Stimulated activated CD4-positive, alpha-beta T cell treated with anti-CD3 and anti-CD28 coated beads, Interleukin-15, amount 100 ng/mL, for 1 hour (primary cell): Measurements from ENCODE around the gene EFCAB14.
"Not testable (repeated sequence)": the region's sequence is repeated elsewhere in the genome, so short reads cannot be mapped to it uniquely, and the experiment has no call there.

Experiments used
- DNase-seq, 2 donors: peaks; one replicate each; pipeline ENCODE4 v3.0.0-alpha.2; 2020; ENCODE audit warnings: low read depth in 1 of 2, low spot score in 1 of 2

EFCAB14 gene

DNA sequence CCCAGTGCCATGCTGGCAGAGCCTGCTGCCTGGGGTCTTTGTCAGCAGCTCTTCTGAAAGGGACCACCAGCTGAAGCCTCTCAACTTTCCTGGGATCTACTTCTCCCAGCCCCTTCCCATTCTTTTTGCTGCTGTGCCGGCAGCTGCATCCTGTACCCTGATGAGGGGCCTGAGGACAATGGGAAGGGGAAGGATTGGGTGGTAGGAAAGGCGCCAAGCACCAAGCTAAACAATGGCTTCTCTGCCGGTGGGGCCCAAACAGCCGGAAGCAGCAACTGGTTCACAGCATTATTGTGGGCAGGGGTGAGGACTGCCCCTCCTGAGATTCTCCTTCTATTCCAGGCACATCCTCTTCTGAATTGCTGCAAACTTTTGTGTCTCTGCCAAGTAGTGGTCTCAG lies 5.0 kb upstream of the EFCAB14 start:
- no peak for DNase-seq

DNA sequence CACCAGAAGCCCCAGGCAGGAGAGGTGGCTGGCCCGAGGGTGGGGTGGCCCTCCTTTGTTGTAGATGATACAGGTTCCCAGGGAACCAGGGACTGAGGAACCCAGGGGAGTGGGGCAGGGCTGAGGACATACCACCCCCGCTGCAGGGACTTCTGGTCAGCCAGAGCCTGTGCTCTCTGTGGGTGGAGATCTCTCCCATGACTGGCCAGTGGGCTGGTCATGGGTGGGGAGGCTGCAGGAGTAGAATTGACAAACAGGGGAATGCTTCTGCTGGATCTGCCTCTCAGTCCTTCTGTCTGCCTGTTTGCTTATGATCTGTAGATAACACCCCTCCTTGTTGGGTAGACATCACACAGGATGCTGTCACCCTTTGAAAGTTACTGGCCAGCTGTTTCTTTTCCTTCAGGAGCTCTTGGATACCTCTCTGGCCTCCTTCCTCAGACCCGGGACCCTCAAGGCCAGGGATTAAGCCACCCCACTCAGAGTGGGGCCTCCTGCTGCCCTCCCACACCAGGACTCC lies 2.8 kb upstream of the EFCAB14 start:
- no peak for DNase-seq

DNA sequence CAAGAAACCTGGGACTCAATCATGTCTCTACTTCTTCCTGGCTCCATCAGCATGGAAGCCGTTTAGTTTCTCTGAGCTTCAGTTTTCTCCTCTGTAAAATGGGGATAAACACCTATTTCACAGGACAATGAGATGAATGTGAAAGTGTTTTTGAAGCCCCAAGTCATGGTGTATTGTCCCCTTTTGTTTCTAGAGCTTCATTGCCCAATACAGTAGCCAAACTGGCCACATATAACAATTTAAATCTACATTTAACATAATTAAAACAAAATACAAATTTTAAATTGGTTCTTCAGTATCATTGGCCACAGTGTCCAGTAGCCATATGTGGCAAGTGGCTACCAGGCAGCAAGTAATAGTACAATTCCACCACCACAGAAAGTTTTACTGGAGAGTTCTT lies 2.3 kb upstream of the EFCAB14 start:
- no peak for DNase-seq

DNA sequence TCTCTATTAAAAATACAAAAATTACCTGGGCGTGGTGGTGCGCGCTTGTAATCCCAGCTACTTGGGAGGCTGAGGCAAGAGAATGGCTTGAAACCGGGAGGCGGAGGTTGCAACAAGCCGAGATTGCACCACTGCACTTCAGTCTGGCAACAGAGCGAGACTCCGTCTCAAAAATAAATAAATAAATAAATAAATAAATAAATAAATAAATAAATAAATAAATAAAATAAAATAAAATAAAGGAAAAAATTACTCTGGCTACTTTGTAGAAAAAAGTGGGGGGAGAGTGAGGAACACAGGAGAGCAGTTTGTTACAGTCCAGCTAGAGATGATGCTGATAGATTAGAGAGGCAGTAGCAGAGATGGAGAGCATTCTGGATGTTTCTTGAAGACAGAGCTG lies 1.4 kb upstream of the EFCAB14 start:
- DNase-seq = not testable (repeated sequence)

DNA sequence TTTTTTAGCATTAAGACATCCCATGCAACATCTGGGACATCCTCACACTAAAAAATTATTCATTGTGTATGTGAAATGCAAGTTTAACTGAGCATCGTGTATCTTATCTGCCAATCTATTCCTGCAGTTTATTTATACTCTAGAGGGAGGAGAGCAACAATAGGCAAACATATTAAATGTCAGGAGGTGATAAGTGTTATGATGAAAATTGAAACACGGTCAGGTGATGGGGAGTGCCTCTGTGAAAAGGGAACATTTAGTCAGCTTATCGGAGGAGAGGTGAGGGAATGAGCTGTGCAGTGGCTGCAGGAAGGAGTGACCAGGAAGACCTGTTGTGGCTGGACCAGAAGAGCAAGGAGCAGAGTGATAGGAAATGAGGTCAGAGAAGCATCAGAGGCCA lies 775 bp upstream of the EFCAB14 start:
- no peak for DNase-seq

DNA sequence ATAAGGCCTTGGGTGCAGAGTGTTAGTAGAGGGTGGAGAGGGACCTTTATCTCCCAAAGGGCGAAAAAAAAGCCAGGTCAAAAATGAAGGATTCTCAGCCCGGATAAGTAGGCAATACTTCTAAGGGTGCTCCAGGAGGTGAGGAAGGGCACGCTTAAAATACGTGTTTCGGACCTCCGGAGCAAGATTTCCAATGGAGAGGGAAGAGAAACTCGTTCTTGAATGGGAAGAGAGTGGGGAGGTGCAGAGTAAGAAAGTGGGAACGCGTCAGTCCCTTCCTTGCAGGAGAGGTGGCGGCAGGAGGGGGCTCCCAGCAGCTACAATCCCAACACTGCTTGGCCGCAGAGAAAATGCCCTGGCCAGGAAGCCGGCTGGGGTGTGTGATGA lies 581 bp downstream of the EFCAB14 start:
- DNase-seq = no peak

DNA sequence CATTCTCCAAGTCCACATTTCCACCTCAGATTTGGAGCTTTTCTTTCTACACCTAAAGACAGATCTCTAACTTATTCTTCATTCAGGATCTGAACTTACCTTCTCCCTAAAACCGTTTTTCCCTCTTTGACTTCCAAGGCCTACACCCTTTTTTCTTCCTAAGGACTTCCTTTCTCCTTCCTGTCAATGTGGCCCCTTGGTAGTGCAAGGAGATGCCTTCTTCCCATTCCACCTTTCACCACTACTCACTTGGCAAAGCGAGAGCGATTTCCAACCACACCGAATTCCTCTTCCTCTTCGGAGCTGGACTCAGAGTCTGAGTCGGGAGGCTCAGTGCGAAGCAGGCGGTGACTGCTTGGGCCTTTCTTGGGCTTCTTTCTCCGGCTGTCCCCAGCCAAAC lies 1.3 kb downstream of the EFCAB14 start:
- DNase-seq = no peak

DNA sequence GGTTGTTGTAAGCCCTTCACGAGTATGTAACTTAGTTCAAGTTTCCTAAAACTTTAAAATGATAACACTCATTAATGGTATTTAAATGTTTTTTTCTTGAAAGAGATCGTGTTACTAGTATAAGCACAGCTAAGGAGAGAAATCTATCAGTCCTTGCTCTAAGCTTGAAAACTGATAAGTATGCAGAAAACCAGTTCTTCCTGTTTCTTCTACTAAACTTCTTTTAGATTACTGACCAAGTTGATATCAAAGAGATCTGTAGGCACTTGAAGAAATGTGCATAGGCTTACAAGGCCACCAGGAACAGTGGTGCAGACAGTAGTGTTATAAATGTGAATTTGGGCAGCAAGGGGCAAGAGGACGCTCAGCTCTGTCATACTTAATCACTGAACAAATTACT lies 3.9 kb downstream of the EFCAB14 start:
- no peak for DNase-seq

DNA sequence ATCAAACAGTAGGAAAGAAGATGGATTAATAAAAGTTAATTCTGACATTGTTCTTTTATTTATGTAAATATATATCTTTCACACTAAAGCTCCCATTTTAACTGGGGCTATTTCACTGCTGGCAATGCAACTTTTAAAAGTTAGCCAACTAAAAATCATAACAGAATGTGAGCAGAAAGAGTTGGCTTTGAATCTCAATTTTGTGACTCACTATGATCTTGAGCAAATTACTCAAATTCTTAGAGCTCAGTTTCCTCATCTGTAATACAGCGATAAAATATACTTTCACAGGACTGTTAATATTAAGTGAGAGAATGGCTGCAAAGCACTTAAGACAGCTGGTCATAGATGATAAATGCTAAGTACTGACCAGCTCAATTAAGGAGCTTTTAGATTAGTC lies 10.8 kb downstream of the EFCAB14 start:
- DNase-seq = no peak

DNA sequence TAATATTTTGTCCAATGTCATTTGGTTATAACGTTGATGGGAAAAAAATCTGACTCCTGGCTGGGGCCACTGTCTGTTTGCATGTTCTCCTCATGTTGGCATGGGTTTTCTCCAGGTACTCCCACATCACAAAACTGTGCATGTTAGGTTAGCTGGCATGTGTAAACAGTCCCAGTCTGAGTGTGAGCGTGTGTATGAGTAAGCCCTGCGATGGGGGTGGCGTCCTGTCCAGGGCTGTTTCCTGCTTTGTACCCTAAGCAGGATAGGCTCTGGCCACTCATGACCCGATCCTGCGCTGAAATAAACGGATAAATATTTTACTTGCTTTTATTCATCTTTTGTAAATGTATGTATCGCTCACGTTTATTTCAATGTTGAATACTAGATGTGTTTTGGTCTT lies 13.5 kb downstream of the EFCAB14 start:
- no peak for DNase-seq

DNA sequence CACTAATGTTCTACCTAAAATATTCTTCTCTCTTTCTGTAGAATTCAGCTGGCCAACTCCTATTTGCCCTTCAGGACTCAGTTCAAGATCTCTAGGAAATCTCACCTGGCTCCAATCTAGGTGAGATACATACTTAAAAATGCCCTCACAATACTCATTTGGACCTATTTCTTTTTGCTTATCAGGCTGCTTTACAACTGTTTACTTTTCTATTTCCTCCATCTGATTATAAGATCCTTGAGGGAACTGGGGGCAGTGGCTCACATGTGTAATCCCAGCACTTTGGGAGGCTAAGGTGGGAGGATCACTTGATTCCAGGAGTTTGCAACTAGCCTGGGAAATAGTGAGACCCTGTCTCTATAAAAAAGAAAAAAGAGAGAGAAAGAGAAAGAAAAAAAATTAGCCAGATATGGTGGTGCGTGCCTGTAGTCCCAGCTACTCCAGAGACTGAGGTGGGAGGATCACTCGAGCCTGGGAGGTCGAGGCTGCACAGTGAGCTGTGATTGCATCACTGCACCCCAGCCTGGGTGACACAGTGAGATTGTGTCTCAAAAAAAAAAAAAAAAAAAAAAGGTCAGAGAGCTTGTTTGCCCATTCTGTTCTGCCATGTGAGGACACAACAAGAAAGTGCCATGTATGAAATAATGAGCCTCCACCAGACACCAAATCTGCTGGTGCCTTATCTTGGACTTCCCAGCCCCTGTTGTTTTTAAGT lies 14.8 kb downstream of the EFCAB14 start:
- no peak for DNase-seq

DNA sequence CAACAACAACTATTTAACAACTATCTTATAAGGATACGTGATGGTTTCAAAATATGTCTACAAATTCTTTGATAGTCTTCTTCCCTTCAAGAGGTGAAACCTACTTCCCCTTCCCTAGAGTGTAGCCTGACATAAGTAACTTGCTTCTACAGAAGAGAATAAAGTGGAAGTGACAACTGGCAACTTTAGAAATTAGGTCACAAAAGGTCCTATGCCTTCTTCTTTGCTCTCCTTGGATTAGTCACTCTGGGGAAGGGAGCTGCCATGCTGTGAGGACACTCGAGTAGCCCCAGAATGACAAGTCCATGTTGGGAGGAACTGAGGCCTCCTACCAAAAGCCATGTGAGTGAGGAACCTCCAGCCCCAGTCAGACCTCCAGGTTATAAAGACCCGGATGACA lies 19.2 kb downstream of the EFCAB14 start:
- DNase-seq = no peak

DNA sequence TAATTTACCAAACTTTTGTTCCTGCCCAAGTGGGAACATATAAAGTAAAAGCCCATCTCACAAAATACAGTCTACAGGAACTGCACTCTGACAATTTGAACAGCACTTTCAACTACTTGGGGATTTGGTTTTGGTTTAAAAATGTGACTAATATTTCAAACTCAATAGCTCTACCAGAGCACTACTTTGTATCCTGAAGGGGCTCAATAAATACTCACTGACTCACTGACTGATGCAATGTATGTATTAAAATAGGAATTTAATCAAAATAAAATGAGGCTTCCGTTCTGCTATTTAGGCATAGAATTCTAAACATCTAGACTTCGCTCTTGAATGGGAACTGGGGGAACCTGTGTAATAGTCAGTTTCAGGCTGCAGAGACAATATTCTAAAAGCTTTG lies 21.9 kb downstream of the EFCAB14 start:
- no peak for DNase-seq

DNA sequence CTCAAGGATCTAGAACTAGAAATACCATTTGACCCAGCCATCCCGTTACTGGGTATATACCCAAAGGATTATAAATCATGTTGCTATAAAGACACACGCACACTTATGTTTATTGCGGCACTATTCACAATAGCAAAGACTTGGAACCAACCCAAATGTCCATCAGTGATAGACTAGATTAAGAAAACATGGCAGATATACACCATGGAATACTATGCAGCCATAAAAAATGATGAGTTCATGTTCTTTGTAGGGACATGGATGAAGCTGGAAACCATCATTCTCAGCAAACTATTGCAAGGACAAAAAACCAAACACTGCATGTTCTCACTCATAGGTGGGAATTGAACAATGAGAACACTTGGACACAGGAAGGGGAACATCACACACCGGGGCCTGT lies 24.2 kb downstream of the EFCAB14 start:
- DNase-seq = not testable (repeated sequence)

DNA sequence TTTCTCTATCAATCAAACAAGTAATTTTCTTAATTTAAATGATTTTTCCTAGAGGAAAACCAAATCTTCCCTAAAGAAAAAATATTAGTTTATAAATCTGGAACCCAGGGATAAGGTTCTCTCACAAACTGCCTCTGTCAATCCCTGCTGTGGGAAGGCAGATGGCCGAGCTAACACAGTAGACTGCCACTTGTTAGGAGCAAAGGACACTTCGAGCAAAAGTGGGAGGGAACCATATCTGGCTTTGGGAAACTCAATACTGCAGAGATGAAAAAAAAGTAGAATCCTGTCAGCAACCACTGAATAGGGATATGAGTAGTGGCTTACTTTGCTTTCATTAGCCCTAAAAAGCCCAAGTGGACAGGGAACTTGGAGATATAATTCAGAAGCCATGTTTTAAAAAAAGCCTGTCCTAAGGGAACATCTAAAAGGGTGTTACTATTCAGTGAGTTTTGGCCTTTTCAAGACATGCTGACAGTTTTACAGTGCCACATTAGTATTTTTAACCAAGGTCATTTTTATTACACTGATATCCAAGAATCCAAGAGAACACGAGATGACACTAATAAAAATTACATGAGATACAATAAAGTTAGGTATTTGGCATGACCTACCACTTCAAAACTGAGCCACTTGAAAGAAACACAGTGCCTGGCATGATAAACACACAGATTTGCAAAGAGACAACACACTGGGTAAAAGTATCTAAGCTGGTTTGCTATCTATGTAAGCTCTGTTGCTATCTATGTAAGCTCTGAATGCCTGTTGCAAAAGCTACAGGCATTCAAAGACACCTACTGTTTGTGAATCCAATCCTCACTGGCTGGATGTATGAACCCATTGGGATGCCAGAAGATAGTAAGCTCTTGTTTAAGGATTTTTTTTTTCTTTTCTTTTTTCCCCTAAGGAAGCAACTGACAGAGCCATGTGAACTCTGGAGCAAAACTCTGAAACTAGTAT lies 25.8 kb downstream of the EFCAB14 start:
- no peak for DNase-seq

DNA sequence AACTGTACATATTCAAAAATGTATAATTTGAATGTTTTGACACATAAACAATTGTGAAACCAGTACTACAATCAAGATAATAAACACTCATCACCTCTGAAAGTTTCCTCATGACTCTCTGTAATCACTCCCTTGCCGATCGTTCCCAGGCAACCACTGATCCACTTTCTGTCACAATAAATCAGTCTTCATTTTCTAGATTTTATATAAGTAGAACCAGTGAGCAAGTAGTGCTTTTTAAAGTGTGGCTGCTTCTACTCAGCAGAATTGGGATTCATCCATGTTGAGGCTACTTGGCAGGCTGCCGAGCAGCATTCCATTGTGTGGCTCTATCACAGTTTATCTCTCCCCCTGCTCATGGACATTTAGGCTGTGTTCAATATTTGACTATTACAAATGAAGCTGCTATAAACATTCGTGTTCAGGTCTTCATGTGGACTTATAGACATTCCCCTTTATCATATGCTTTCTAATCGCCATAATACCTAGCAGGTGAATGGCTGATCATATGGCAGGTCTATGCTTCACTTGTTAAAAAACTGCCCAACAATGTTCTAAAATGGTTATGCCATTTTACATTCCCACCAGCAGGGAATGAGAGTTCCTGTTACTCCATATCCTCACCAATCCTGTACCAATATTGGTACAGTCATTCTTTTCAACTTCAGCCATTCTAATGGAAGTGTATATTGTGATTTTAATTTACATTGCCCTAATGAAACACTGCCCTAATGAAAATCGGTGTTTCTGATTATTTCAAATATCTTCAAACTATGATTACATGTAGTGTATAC lies 26.7 kb downstream of the EFCAB14 start:
- no peak for DNase-seq

DNA sequence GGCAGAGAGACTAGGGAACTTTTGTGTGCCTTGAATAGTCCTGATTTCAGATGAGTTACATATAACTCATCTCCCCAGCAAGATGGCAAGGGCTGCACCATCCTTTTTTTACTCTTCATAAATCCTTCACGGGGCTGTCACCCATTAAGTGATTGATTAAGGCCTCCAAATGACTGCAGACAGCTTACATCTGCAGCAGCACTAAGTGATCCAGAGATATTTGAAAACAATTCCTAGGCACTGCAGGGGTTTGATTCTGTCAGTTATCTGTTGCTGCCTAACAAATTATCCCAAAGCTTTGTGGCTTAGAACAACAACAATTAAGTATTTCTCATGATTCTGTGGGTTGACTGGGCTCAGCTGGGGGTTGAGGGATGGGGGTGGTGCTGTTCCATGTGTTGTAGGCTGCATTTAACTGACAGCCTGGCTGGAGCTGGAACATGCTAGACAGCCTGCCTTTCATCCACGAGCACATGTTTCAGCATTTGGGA lies 27.9 kb downstream of the EFCAB14 start:
- no peak for DNase-seq

DNA sequence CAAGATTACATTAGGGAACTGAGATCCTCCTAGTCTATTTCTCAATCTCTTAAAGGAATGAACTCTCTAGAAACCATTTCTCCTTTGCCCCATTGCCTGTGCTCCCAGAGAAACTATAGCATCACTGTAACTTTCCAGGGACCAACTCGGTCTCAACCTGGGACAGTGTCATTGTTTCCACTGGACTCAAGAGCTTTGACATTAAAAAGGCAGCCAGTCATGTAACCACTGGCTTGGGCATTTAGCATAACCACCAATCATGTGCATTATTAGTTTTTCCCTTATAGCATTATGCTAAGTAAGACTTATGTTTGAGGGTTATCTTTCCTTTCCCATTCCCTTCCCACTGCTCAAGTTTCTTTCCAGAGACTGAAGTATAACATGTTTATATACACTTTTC lies 29.0 kb downstream of the EFCAB14 start:
- no peak for DNase-seq

DNA sequence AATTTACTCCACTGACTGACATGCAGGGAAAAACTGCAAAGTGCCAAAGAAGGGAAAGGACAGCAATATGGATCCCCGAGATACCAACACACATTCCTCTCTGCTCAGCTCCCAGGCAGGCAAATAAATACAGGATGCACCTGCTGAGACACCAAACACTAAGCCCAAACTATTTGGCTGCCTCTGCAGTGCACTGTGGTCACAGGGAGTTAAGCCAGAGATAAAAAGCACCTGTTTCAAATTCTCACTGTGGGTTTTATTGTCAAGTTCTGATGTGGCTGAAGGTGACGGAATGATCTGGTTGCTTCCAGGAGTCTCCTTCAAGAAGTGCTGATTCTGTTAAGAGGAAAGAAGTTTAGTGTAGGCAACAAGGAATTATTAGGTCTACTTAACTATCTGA lies 29.6 kb downstream of the EFCAB14 start:
- no peak for DNase-seq

DNA sequence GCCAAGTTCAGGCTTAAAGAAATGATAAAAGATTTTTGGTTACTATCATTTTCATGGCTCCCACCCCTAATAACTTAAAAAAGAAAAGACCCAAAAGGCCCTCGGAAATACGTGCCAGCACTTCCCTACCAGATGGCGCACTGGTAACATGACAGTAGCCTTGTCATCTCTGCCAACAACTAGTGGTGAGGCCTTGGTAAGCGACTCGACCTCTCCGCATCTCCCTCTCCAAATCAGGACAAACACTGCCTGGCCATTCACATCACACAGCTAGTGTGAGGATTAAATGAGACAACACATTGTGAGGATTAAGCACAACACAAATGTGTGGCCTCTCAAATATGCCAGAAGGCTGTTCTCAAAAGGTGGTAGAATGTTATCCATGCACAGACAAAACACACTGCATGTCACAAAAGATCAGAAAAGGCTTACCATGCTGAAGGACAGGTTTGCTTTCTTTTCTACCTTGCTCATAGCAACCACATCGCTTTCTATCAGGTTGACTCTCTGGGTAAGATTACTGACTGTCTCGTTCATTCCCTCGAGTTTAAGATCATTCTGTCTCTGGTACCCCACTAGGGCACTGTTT lies 30.9 kb downstream of the EFCAB14 start:
- no peak for DNase-seq

DNA sequence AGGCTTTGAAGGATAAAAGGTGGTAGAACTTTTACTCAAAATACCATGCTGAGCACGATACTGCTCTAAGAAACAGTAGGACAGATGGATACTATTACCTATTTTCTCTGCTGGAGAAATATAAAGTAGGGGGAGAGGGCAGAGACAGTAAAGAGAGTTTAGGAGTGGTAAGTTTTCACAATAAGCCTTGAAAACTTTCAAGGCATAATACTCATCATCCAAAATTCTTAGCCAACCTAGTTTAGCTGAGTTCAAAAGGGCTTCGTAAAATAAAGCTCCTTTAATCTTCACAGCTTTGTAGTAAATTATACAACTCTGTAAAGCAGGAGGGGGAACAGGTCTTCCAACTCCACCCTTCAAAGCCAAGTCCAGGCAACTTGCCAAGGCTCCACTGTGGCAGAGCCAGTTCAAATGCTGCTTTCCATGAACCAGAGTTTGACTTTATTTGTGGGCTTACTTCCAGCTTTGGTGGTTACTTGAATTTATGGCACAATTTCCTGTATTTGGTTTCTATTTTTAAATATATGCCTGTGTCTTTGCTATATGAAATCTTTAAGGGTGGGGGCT lies 31.7 kb downstream of the EFCAB14 start:
- no peak for DNase-seq
